ENCODE data around the gene OR2A12.

- TF ChIP-seq CTCF (IDR thresholded peaks at IDR 0.05) (no peak), POLR2A (IDR thresholded peaks at IDR 0.05) (no peak), POLR2AphosphoS5 (IDR thresholded peaks at IDR 0.05) (no peak)
Observed at GRCh38 chr7:144113651-144114050, 27.6 kb downstream of the OR2A12 start.

Measured in gastroesophageal sphincter (tissue), 3 donors.